ENCODE results near the gene TAF3.
A peak's percentile ranks its signal among the peaks of the same experiment; 100 is the strongest.
"Not testable (repeated sequence)": the region's sequence is repeated elsewhere in the genome, so short reads cannot be mapped to it uniquely, and the experiment has no call there.

TAF3 gene

GRCh38 chr10:7818295-7819120 is at the start of gene TAF3:
Gene TAF3 (plus strand): TSS chr10:7818505. CDS start chr10:7818710, 205 bp downstream.
- DNase-seq (ENCODE audit: low spot score) = peak; percentile 92

- no peak for DNase-seq (ENCODE audit: low spot score)
Observed at GRCh38 chr10:7773845-7774801, 44.2 kb upstream of the TAF3 start.

GRCh38 chr10:7776777-7777176 is 41.5 kb upstream of the TAF3 start:
- DNase-seq (ENCODE audit: low spot score) = no peak

- DNase-seq (ENCODE audit: low spot score) = not testable (repeated sequence)
Observed at GRCh38 chr10:7782194-7782593, 36.1 kb upstream of the TAF3 start.

- DNase-seq (ENCODE audit: low spot score) = no peak
Observed at GRCh38 chr10:7786430-7786829, 31.9 kb upstream of the TAF3 start.

GRCh38 chr10:7787150-7787856 is 31.0 kb upstream of the TAF3 start:
- DNase-seq (ENCODE audit: low spot score) = peak; percentile 36

- peak; percentile 98 for DNase-seq (ENCODE audit: low spot score)
Observed at GRCh38 chr10:7787857-7788638, 30.3 kb upstream of the TAF3 start, which contains the start of the genes ATP5F1C and KIN. Gene ATP5F1C (plus strand): TSS chr10:7788177. CDS start chr10:7788208, 31 bp downstream. Gene KIN (minus strand): TSS chr10:7787993. CDS start chr10:7787933, 60 bp downstream.

GRCh38 chr10:7788639-7789286 is 29.5 kb upstream of the TAF3 start:
- peak; percentile 24 for DNase-seq (ENCODE audit: low spot score)

GRCh38 chr10:7789390-7789789 is 28.9 kb upstream of the TAF3 start:
- DNase-seq (ENCODE audit: low spot score) = peak; percentile 66

GRCh38 chr10:7792541-7792940 is 25.8 kb upstream of the TAF3 start:
- no peak for DNase-seq (ENCODE audit: low spot score)

- DNase-seq (ENCODE audit: low spot score) = no peak
Observed at GRCh38 chr10:7794251-7795026, 23.9 kb upstream of the TAF3 start.

- no peak for DNase-seq (ENCODE audit: low spot score)
Observed at GRCh38 chr10:7795605-7796004, 22.7 kb upstream of the TAF3 start.

GRCh38 chr10:7797582-7797981 is 20.7 kb upstream of the TAF3 start:
- no peak for DNase-seq (ENCODE audit: low spot score)

- no peak for DNase-seq (ENCODE audit: low spot score)
Observed at GRCh38 chr10:7802606-7803005, 15.7 kb upstream of the TAF3 start.

- no peak for DNase-seq (ENCODE audit: low spot score)
Observed at GRCh38 chr10:7804216-7804615, 14.1 kb upstream of the TAF3 start.

GRCh38 chr10:7804741-7805140 is 13.6 kb upstream of the TAF3 start:
- no peak for DNase-seq (ENCODE audit: low spot score)

- no peak for DNase-seq (ENCODE audit: low spot score)
Observed at GRCh38 chr10:7808686-7809267, 9.5 kb upstream of the TAF3 start.

- DNase-seq (ENCODE audit: low spot score) = no peak
Observed at GRCh38 chr10:7810443-7810842, 7.9 kb upstream of the TAF3 start.

GRCh38 chr10:7811000-7811399 is 7.3 kb upstream of the TAF3 start:
- DNase-seq (ENCODE audit: low spot score) = no peak
